Measurements from ENCODE around the gene LIAS.
A peak's percentile ranks its signal among the peaks of the same experiment; 100 is the strongest.
"Not testable (repeated sequence)": the region's sequence is repeated elsewhere in the genome, so short reads cannot be mapped to it uniquely, and the experiment has no call there.

Gene LIAS

GRCh38 chr4:39497909-39498726 lies 39.3 kb downstream of the LIAS start:
- no peak for DNase-seq (ENCODE audit: low read depth, low spot score)

GRCh38 chr4:39498727-39499020 lies 39.8 kb downstream of the LIAS start:
- DNase-seq (ENCODE audit: low read depth, low spot score), result no peak

GRCh38 chr4:39502019-39502663 lies 43.3 kb downstream of the LIAS start:
- no peak for DNase-seq (ENCODE audit: low read depth, low spot score)

- not testable (repeated sequence) for DNase-seq (ENCODE audit: low read depth, low spot score)
Observed at GRCh38 chr4:39502664-39503035, 43.8 kb downstream of the LIAS start.

- no peak for DNase-seq (ENCODE audit: low read depth, low spot score)
Observed at GRCh38 chr4:39504538-39504937, 45.7 kb downstream of the LIAS start.

- no peak for DNase-seq (ENCODE audit: low read depth, low spot score)
Observed at GRCh38 chr4:39505581-39505980, 46.7 kb downstream of the LIAS start.

GRCh38 chr4:39510348-39510929 lies 51.6 kb downstream of the LIAS start:
- no peak for DNase-seq (ENCODE audit: low read depth, low spot score)

GRCh38 chr4:39514266-39514665 lies 55.4 kb downstream of the LIAS start:
- DNase-seq (ENCODE audit: low read depth, low spot score), result not testable (repeated sequence)

- no peak for DNase-seq (ENCODE audit: low read depth, low spot score)
Observed at GRCh38 chr4:39514888-39515401, 56.1 kb downstream of the LIAS start.

GRCh38 chr4:39515669-39516401 lies 57.0 kb downstream of the LIAS start:
- DNase-seq (ENCODE audit: low read depth, low spot score), result not testable (repeated sequence)

GRCh38 chr4:39516407-39516966 lies 57.6 kb downstream of the LIAS start:
- no peak for DNase-seq (ENCODE audit: low read depth, low spot score)

GRCh38 chr4:39518484-39518883 lies 59.6 kb downstream of the LIAS start:
- no peak for DNase-seq (ENCODE audit: low read depth, low spot score)

- DNase-seq (ENCODE audit: low read depth, low spot score), result no peak
Observed at GRCh38 chr4:39521253-39521919, 62.5 kb downstream of the LIAS start.

GRCh38 chr4:39522068-39522467 lies 63.2 kb downstream of the LIAS start:
- DNase-seq (ENCODE audit: low read depth, low spot score), result no peak

GRCh38 chr4:39524161-39524957 lies 65.5 kb downstream of the LIAS start:
- no peak for DNase-seq (ENCODE audit: low read depth, low spot score)

GRCh38 chr4:39525822-39526690 lies 67.2 kb downstream of the LIAS start:
- no peak for DNase-seq (ENCODE audit: low read depth, low spot score)

GRCh38 chr4:39526765-39527295 lies 68.0 kb downstream of the LIAS start:
- peak; percentile 5 for DNase-seq (ENCODE audit: low read depth, low spot score)

- peak; percentile 81 for DNase-seq (ENCODE audit: low read depth, low spot score)
Observed at GRCh38 chr4:39527296-39528060, 68.6 kb downstream of the LIAS start, which contains the start of gene UGDH. TSS of gene UGDH (minus strand) at chr4:39527439. CDS start at chr4:39521512, 5,927 bp downstream.

Data from iPS DF 19.7 (cell line).